Spleen (tissue), 7 donors: ENCODE results near the gene TRIAP1.

Experiments used
- CTCF ChIP-seq, 11 experiments: fragments of 200-600 bp in 7 of 11; fragments of 450-650 bp in 4 of 11; sonication (generic) in 4 of 11; IDR thresholded peaks in 8 of 11; conservative IDR thresholded peaks in 3 of 11; 1 replicate in 7 of 11; 2 replicates in 4 of 11; pipeline versions ENCODE4 v1.4.0 to v1.8.0; 2016 to 2021; ENCODE audit warnings: antibody characterized with exemption in 11 of 11, inconsistent platforms in 4 of 11, mild to moderate bottlenecking in 1 of 11
- POLR2A ChIP-seq, 3 donors: fragments of 450-650 bp; IDR thresholded peaks; one replicate each; pipeline ENCODE4 v1.5.1; 2017; ENCODE audit warnings: antibody characterized with exemption in 3 of 3, mild to moderate bottlenecking in 1 of 3
- POLR2AphosphoS5 ChIP-seq, 3 donors: sonication (generic); formaldehyde crosslinking; IDR thresholded peaks; one replicate each; pipeline ENCODE4 v1.5.1; 2017; ENCODE audit warnings: antibody characterized with exemption in 3 of 3
- donor health status: DM: no; HTN: no; CAD: no; lungs with moderate emphysema.
- donor health status: DM: no; HTN: no; CAD: no.
- donor health status: DM: no; HTN: no; CAD: no.

GRCh38 chr12:120413901-120414695 lies 32.1 kb downstream of the TRIAP1 start:
- no peak for TF ChIP-seq CTCF (IDR thresholded peaks at IDR 0.05 in 8 of 11, conservative IDR thresholded peaks at IDR 0.05 in 3 of 11)
- TF ChIP-seq POLR2AphosphoS5 (IDR thresholded peaks at IDR 0.05) = no peak
- no peak for TF ChIP-seq POLR2A (IDR thresholded peaks at IDR 0.05)
